HCT116 (cell line): ENCODE results near the gene ABL1.
A peak's percentile ranks its signal among the peaks of the same experiment; 100 is the strongest.

Source experiments
- CEBPB ChIP-seq: IDR thresholded peaks from 2 replicates; pipeline ENCODE4 v1.6.1; 2012; ENCODE audit warnings: low read depth
- EZH2 ChIP-seq: fragments of 200-600 bp; sonication (generic); IDR thresholded peaks from 2 replicates; pipeline ENCODE4 v1.6.1; 2017; ENCODE audit warnings: antibody characterized with exemption, mixed run types
- EZH2phosphoT487 ChIP-seq: fragments of 200-600 bp; IDR thresholded peaks from 2 replicates; pipeline ENCODE4 v1.6.1; 2018; ENCODE audit warnings: antibody characterized with exemption, borderline replicate concordance
- JUND ChIP-seq: IDR thresholded peaks from 2 replicates; pipeline ENCODE4 v1.6.1; 2012
- POLR2A ChIP-seq: IDR thresholded peaks from 2 replicates; pipeline ENCODE4 v1.7.0; 2011; ENCODE audit warnings: borderline replicate concordance; ENCODE audit not compliant: insufficient read depth, insufficient read length; ENCODE audit errors: extremely low read depth
- POLR2AphosphoS5 ChIP-seq: IDR thresholded peaks from 2 replicates; pipeline ENCODE4 v1.6.1; 2011; ENCODE audit warnings: mild to moderate bottlenecking, low read depth, low read length, moderate library complexity
- RAD21 ChIP-seq: IDR thresholded peaks from 2 replicates; pipeline ENCODE4 v1.6.1; 2012; ENCODE audit warnings: low read depth, mild to moderate bottlenecking
- SP1 ChIP-seq: IDR thresholded peaks from 2 replicates; pipeline ENCODE4 v1.6.1; 2012; ENCODE audit warnings: low read depth
- SRF ChIP-seq: IDR thresholded peaks from 2 replicates; pipeline ENCODE4 v1.6.1; 2012; ENCODE audit warnings: low read depth
- TCF7L2 ChIP-seq: IDR thresholded peaks from 2 replicates; pipeline ENCODE4 v1.7.0; 2011; ENCODE audit warnings: borderline replicate concordance, inconsistent platforms; ENCODE audit not compliant: insufficient read depth, insufficient read length; ENCODE audit errors: extremely low read depth
- YY1 ChIP-seq: IDR thresholded peaks from 2 replicates; pipeline ENCODE4 v1.6.1; 2011; ENCODE audit warnings: low read length, low read depth, moderate library complexity, mild to moderate bottlenecking; ENCODE audit not compliant: insufficient replicate concordance; ENCODE audit errors: extremely low read depth
- ZNF274 ChIP-seq: fragments of 200-500 bp; sonication (Bioruptor generic); IDR thresholded peaks from 2 replicates; pipeline ENCODE4 v1.6.1; 2014; ENCODE audit warnings: mild to moderate bottlenecking, low read depth, low read length, inconsistent platforms
- TF ChIP-seq, protein P1 (sequence below), 3 experiments: fragments of 200-600 bp in 1 of 3; sonication (generic) in 1 of 3; IDR thresholded peaks in 2 of 3; conservative IDR thresholded peaks in 1 of 3; 2 replicates each; pipeline ENCODE4 v1.5.1; 2012 to 2017; ENCODE audit warnings: low read depth in 2 of 3, low read length in 2 of 3, antibody characterized with exemption in 1 of 3, borderline replicate concordance in 1 of 3, control low read depth in 1 of 3, mild to moderate bottlenecking in 1 of 3, mixed read lengths in 1 of 3, mixed run types in 1 of 3, moderate library complexity in 1 of 3; ENCODE audit not compliant: insufficient read depth in 1 of 3
- TF ChIP-seq, protein P2 (sequence below): IDR thresholded peaks from 2 replicates; pipeline ENCODE4 v1.6.1; 2012

DNA sequence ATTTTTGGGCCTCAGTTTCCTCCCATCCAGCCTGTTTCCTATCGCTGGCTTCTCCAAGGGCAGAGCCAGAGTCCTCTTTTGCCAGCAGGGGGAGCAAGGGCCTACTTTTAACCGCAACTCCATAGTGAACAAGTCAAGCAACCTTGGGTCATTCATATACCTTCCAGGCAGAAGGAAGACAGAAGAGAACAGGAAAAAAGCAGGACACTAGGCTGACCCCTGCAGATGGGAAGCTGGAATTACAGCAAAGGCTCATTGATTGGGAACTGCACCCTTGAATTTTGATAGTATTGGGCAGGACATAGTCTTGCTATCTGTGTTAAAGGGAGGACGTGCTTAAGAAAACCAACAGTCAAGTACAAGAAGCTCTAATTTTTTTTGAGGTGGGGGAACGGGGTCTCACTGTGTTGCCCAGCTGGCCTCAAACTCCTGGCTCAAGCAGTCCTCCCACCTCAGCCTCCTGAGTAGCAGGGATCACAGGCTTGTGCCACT, 31.5 kb downstream of the ABL1 start:
- TF ChIP-seq POLR2A (no peak), RAD21 (peak; percentile 87), SP1 (no peak), POLR2AphosphoS5 (no peak), CEBPB (no peak), YY1 (peak; percentile 72), EZH2phosphoT487 (no peak), EZH2 (no peak), SRF (peak; percentile 55), TCF7L2 (peak; percentile 21), JUND (no peak), ZNF274 (no peak)
- TF ChIP-seq, protein P1, sequence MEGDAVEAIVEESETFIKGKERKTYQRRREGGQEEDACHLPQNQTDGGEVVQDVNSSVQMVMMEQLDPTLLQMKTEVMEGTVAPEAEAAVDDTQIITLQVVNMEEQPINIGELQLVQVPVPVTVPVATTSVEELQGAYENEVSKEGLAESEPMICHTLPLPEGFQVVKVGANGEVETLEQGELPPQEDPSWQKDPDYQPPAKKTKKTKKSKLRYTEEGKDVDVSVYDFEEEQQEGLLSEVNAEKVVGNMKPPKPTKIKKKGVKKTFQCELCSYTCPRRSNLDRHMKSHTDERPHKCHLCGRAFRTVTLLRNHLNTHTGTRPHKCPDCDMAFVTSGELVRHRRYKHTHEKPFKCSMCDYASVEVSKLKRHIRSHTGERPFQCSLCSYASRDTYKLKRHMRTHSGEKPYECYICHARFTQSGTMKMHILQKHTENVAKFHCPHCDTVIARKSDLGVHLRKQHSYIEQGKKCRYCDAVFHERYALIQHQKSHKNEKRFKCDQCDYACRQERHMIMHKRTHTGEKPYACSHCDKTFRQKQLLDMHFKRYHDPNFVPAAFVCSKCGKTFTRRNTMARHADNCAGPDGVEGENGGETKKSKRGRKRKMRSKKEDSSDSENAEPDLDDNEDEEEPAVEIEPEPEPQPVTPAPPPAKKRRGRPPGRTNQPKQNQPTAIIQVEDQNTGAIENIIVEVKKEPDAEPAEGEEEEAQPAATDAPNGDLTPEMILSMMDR (IDR thresholded peaks at IDR 0.05 in 2 of 3, conservative IDR thresholded peaks at IDR 0.05 in 1 of 3; ENCODE audit: borderline replicate concordance in 1 of 3, insufficient read depth in 1 of 3, low read depth in 2 of 3, low read length in 2 of 3) = peak; percentile 98 to 99 (median 99)
- TF ChIP-seq, protein P2, sequence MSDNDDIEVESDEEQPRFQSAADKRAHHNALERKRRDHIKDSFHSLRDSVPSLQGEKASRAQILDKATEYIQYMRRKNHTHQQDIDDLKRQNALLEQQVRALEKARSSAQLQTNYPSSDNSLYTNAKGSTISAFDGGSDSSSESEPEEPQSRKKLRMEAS = no peak; the same call in 1 of the 2 replicates
